ENCODE measurements around the gene ARPP21.

The ARPP21 gene

GRCh38 chr3:35737934-35738706, 98.8 kb downstream of the ARPP21 start:
- no peak for FAIRE-seq

- FAIRE-seq: no peak
Measured at GRCh38 chr3:35739181-35739809, 100.0 kb downstream of the ARPP21 start.

- FAIRE-seq: no peak
Measured at GRCh38 chr3:35739964-35740527, 100.7 kb downstream of the ARPP21 start.

GRCh38 chr3:35743218-35743617, 103.9 kb downstream of the ARPP21 start:
- FAIRE-seq: no peak

- FAIRE-seq: no peak
Measured at GRCh38 chr3:35744419-35744818, 105.1 kb downstream of the ARPP21 start.

GRCh38 chr3:35745351-35745750, 106.0 kb downstream of the ARPP21 start:
- no peak for FAIRE-seq

GRCh38 chr3:35745802-35746484, 106.6 kb downstream of the ARPP21 start:
- no peak for FAIRE-seq

GRCh38 chr3:35746492-35746891, 107.2 kb downstream of the ARPP21 start:
- no peak for FAIRE-seq

- no peak for FAIRE-seq
Measured at GRCh38 chr3:35748144-35748543, 108.8 kb downstream of the ARPP21 start.

- FAIRE-seq: no peak
Measured at GRCh38 chr3:35751207-35751606, 111.9 kb downstream of the ARPP21 start.

GRCh38 chr3:35757991-35758757, 118.8 kb downstream of the ARPP21 start:
- FAIRE-seq: no peak

GRCh38 chr3:35760146-35760545, 120.8 kb downstream of the ARPP21 start:
- no peak for FAIRE-seq

GRCh38 chr3:35761311-35761710, 122.0 kb downstream of the ARPP21 start:
- no peak for FAIRE-seq

GRCh38 chr3:35772381-35773015, 133.2 kb downstream of the ARPP21 start:
- FAIRE-seq: no peak

- FAIRE-seq: no peak
Measured at GRCh38 chr3:35773417-35773816, 134.1 kb downstream of the ARPP21 start.

- no peak for FAIRE-seq
Measured at GRCh38 chr3:35776346-35776745, 137.0 kb downstream of the ARPP21 start.

GRCh38 chr3:35777065-35777464, 137.7 kb downstream of the ARPP21 start:
- no peak for FAIRE-seq

- no peak for FAIRE-seq
Measured at GRCh38 chr3:35777563-35778554, 138.5 kb downstream of the ARPP21 start.

- FAIRE-seq: no peak
Measured at GRCh38 chr3:35779611-35780010, 140.3 kb downstream of the ARPP21 start.

GRCh38 chr3:35780800-35781199, 141.5 kb downstream of the ARPP21 start:
- FAIRE-seq: no peak

GRCh38 chr3:35781558-35781957, 142.2 kb downstream of the ARPP21 start:
- FAIRE-seq: no peak

Measured in A204.1 (cell line).